SJSA1 (cell line): ENCODE data around the gene FETUB. TPM values are rescaled to one million over a fixed set of nuclear protein-coding genes. Genes with fewer than 3 reads are reported as not detected.
"Not testable (repeated sequence)": the region's sequence is repeated elsewhere in the genome, so short reads cannot be mapped to it uniquely, and the experiment has no call there.

Experiments used
- DNase-seq, 2 experiments: peaks; one replicate each; pipeline ENCODE4 v3.0.0-alpha.2; 2015 to 2020; ENCODE audit warnings: low spot score in 2 of 2, low read depth in 1 of 2
- H3K27ac ChIP-seq: fragments of 250-450 bp; sonication (Bioruptor Pico); 2 replicates; pipeline ENCODE4 v1.5.1; 2020; ENCODE audit warnings: mild to moderate bottlenecking, moderate library complexity
- H3K27me3 ChIP-seq: fragments of 250-450 bp; sonication (Bioruptor Pico); replicated peaks from 2 replicates; pipeline ENCODE4 v1.5.1; 2020; ENCODE audit warnings: mild to moderate bottlenecking, moderate library complexity
- H3K36me3 ChIP-seq: fragments of 250-450 bp; sonication (Bioruptor Pico); 2 replicates; pipeline ENCODE4 v1.5.1; 2020; ENCODE audit warnings: mild to moderate bottlenecking
- H3K4me1 ChIP-seq: fragments of 250-450 bp; sonication (Bioruptor Pico); replicated peaks from 2 replicates; pipeline ENCODE4 v1.6.1; 2021; ENCODE audit warnings: mild to moderate bottlenecking
- H3K4me3 ChIP-seq: fragments of 250-450 bp; sonication (Bioruptor Pico); 2 replicates; pipeline ENCODE4 v1.5.1; 2020; ENCODE audit warnings: mild to moderate bottlenecking
- H3K9me3 ChIP-seq: fragments of 250-450 bp; sonication (Bioruptor Pico); replicated peaks from 2 replicates; pipeline ENCODE4 v1.5.1; 2020; ENCODE audit warnings: mild to moderate bottlenecking
- total RNA-seq: library from RNA; depleted of rRNA; stranded (reverse); fragments of >200 nt; shearing (Covaris generic); gene quantifications from 2 replicates; pipeline ENCODE4 v1.2.3, GENCODE V29; 2014

The FETUB gene
- total RNA-seq, 1 experiment from 2014 or later: not detected

DNA sequence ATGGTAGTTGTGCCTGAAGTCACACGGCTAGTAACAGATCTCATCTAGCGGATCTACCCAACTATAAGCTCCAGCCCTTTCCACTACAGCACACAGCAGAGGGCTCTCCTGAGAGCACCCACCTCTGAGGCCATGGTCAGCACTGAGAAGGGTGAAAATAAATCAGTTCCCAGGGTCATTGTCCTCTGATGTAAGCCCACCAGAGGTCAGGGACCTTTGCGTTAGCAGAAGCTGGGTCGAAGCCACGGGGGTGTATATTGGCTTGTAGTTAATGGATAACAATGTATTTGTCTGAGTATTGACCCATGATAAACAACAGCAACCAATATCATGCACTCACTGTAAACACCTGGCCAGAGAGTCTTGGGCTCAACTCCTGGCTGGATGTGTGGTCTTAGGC is 6.0 kb upstream of the FETUB start:
- H3K9me3 ChIP-seq, DNase-seq, H3K4me3 ChIP-seq, H3K36me3 ChIP-seq, H3K4me1 ChIP-seq, H3K27ac ChIP-seq, H3K27me3 ChIP-seq: not testable (repeated sequence)

DNA sequence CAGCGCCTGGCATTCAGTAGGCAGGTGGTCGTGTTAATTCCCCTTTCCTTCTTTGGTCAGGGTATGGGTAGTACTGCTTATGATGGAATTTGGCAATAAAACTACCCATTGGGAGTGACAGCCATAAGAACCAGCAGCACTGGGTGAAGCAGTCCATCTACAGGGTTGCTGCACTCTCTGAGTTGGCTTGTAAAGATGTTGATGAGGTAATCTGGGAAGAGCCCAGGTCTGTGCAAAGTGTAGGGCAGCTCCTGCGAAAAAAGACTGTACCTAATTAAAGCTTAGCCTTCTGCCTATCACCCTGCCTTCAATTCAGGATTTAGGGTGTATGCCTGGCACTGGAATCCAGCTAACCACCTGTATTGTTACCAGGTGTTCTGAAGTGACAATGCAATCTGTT is 4.7 kb upstream of the FETUB start:
- Histone ChIP-seq H3K27ac (no peak overlapping the region), H3K36me3 (no peaks in the 10 kb centered on the region), H3K9me3 (no peaks in the 10 kb centered on the region), H3K4me1 (no peaks in the 10 kb centered on the region), H3K4me3 (no peak overlapping the region), H3K27me3 (0 out of 2 replicates have a peak, but pooled peaks cover under 1% of the 10 kb centered on the region)
- DNase-seq: no peak

DNA sequence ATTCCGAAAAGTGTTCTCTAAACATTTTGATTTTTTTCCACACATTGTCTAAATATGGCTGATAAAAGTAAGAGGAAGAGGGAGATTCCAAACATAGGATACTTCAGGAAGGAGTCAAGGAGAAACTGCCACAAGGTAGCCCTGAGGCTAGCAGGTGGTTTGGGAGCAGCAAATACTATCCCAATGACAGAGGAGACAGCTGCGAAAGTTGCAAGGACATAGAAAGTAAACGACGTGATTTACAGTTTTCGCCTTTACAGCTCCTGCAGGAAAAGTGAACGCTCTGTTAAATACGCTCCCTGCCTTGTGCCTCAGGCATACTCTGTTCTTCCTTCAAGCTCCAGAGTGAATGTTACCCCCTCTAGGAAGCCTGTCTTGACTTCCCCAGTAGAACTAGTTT is 3.7 kb upstream of the FETUB start:
- Histone ChIP-seq H3K27me3 (no peaks in the 10 kb centered on the region), H3K27ac (no peak overlapping the region), H3K9me3 (no peaks in the 10 kb centered on the region), H3K4me1 (no peaks in the 10 kb centered on the region), H3K4me3 (no peak overlapping the region), H3K36me3 (no peaks in the 10 kb centered on the region)
- DNase-seq: no peak

DNA sequence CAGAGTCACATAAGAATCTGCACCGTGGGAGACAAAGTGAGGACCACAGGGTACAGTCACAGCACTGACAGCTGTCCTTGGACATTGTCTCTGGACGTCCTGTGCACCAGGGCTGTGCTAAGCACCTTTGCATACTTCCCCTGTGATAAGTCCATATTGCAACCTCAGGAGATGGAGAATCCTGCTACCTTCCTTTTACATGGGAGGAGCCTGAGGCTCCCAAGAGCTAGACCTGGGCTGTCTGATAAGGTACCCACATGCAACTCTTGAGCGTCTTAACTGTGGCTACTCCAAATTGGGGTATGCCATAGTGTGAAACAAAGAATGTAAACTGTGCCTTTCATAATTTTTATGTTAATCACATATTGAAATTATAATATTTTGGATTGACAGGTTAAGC is 2.5 kb upstream of the FETUB start:
- no peaks in the 10 kb centered on the region for H3K9me3 ChIP-seq
- H3K4me1 ChIP-seq: no peaks in the 10 kb centered on the region
- DNase-seq: no peak
- H3K27ac ChIP-seq: no peak overlapping the region
- no peaks in the 10 kb centered on the region for H3K27me3 ChIP-seq
- no peak overlapping the region for H3K4me3 ChIP-seq
- H3K36me3 ChIP-seq: no peaks in the 10 kb centered on the region

DNA sequence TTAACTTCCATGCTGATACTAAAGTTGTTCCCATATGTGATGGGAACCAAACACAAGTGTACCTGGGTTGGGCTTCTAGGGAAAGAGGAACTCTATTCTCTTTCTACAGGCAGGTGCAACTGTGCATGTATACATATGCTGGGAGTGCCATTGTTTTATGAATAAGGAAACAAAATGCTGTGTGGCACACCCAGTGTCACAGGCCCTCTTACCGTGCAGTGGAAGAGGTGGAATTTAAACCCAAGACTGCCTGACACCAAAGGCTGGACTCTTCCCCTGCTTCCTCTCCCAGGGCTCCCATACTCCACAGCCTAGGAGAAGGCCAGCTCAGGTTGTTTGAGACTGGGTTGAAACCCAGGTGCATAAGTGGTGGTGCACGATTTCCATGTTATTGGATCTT is 1.9 kb upstream of the FETUB start:
- no peak for DNase-seq
- Histone ChIP-seq H3K36me3 (no peaks in the 10 kb centered on the region), H3K9me3 (no peaks in the 10 kb centered on the region), H3K27me3 (no peaks in the 10 kb centered on the region), H3K4me3 (no peak overlapping the region), H3K27ac (no peak overlapping the region), H3K4me1 (no peaks in the 10 kb centered on the region)

DNA sequence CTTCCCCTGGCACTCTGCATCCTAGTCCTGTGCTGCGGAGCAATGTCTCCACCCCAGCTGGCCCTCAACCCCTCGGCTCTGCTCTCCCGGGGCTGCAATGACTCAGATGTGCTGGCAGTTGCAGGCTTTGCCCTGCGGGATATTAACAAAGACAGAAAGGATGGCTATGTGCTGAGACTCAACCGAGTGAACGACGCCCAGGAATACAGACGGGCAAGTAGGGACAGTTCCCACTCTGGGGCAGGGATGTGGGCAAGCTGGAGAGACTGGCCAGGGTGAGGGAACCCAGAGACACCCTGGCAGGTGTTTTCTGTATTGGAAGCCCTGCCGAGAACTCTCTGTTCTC is 247 bp downstream of the FETUB start:
- peak in 1 of 2 experiments; percentile 2 for DNase-seq
- H3K4me3 ChIP-seq: no peak overlapping the region
- H3K27me3 ChIP-seq: no peaks in the 10 kb centered on the region
- H3K9me3 ChIP-seq: no peaks in the 10 kb centered on the region
- no peaks in the 10 kb centered on the region; the same call in 1 of the 2 replicates for H3K4me1 ChIP-seq
- H3K36me3 ChIP-seq: no peaks in the 10 kb centered on the region
- H3K27ac ChIP-seq: no peak overlapping the region

DNA sequence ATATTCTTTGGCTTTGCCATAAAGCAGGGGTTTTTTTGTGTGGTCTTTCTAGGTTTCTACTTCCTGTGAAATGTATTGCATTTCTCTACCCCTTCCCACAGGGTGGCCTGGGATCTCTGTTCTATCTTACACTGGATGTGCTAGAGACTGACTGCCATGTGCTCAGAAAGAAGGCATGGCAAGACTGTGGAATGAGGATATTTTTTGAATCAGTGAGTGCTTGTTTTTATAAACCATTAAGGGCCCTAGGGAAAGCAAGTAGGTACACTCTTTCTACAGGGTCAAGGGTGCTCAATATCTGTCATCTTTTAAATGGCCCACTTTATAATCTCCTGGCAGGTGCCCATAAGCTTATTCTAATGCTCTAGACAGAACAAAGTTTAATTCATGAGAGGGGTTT is 730 bp downstream of the FETUB start:
- DNase-seq: no peak
- Histone ChIP-seq H3K27me3 (no peaks in the 10 kb centered on the region), H3K27ac (no peak overlapping the region), H3K9me3 (no peaks in the 10 kb centered on the region), H3K4me3 (no peak overlapping the region), H3K36me3 (no peaks in the 10 kb centered on the region), H3K4me1 (no peaks in the 10 kb centered on the region; the same call in 1 of the 2 replicates)

DNA sequence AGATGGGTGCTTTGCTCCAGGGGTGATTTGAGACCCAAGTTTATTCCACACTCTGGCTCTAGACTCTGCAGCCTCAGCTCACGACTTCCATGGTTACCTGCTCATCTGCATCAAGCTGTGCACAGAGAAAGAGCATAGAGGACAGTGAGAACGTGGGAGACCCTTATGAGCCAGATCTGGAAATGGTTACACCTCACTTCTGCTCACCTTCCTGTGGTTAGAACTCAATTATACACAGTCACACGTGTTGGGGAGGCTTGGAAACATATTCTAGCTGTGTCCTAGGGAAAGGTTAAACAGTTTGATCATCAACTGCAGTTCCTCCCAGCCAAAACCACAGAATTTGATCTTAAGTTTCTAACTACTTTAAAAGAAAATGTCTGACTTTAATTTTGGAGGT is 1.8 kb downstream of the FETUB start:
- Histone ChIP-seq H3K4me1 (no peaks in the 10 kb centered on the region; the same call in 1 of the 2 replicates), H3K9me3 (no peaks in the 10 kb centered on the region), H3K27me3 (no peaks in the 10 kb centered on the region), H3K36me3 (no peaks in the 10 kb centered on the region), H3K4me3 (no peak overlapping the region), H3K27ac (no peak overlapping the region)
- DNase-seq: no peak

DNA sequence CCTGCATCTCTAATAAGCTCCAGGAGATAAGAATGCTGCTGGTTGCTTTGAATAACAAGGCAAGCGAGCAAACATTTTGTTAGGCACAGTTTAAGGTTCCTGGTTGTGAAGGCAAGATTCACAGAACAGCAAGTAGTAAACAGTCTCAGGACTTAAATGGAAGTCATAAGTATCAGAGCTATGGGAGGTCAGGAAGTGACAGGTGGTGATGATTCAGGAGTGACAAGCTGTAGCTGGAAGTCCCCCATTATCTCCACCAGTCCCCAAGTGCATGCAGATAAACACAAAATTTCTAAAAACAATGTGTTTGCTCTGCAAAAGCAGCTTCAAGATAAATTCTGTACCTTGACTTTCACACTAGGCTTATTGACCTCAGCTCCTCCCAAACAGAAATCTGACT is 3.3 kb downstream of the FETUB start:
- Histone ChIP-seq H3K36me3 (no peaks in the 10 kb centered on the region), H3K27ac (no peak overlapping the region), H3K4me3 (no peak overlapping the region), H3K27me3 (0 out of 2 replicates have a peak, but pooled peaks cover 6% of the 10 kb centered on the region), H3K4me1 (no peaks in the 10 kb centered on the region; the same call in 1 of the 2 replicates), H3K9me3 (no peaks in the 10 kb centered on the region)
- no peak for DNase-seq

DNA sequence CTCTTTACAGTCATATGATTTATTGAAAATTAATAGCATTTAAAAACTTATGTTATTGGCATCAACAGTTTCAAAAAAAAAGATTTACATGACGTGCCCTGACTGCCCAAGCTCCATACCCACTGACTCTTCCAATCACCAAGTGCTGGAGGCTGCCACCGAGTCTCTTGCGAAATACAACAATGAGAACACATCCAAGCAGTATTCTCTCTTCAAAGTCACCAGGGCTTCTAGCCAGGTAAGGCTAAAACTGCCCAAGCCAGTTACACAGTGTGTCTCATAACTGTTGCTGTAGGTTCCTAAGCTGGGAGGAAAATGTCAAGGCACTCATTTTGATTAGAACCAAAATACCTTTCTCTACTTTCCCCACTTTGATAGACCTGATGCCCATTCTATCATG is 4.5 kb downstream of the FETUB start:
- no peaks in the 10 kb centered on the region; the same call in 1 of the 2 replicates for H3K4me1 ChIP-seq
- H3K9me3 ChIP-seq: no peaks in the 10 kb centered on the region
- H3K27ac ChIP-seq: no peak overlapping the region
- 0 out of 2 replicates have a peak, but pooled peaks cover 6% of the 10 kb centered on the region for H3K27me3 ChIP-seq
- no peak overlapping the region for H3K4me3 ChIP-seq
- no peaks in the 10 kb centered on the region for H3K36me3 ChIP-seq
- DNase-seq: no peak

DNA sequence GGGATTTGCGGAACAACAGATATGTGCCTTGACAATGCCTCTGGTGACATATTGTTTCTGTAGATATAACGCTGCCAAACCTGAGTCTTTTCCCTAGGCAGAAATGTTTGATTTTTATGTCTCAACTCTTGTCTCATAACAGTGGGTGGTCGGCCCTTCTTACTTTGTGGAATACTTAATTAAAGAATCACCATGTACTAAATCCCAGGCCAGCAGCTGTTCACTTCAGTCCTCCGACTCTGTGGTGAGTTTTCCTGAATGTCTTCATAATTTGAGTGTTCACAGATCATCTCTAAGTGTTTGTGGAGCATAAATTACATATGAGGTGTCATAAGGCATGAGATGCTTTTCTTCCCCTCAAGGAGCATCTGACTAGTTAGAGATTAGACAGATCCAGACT is 5.9 kb downstream of the FETUB start:
- no peak for DNase-seq
- H3K4me3 ChIP-seq: no peak overlapping the region
- H3K4me1 ChIP-seq: no peaks in the 10 kb centered on the region; the same call in 1 of the 2 replicates
- H3K27ac ChIP-seq: no peak overlapping the region
- no peaks in the 10 kb centered on the region for H3K36me3 ChIP-seq
- no peaks in the 10 kb centered on the region for H3K9me3 ChIP-seq
- H3K27me3 ChIP-seq: 0 out of 2 replicates have a peak, but pooled peaks cover 9% of the 10 kb centered on the region

DNA sequence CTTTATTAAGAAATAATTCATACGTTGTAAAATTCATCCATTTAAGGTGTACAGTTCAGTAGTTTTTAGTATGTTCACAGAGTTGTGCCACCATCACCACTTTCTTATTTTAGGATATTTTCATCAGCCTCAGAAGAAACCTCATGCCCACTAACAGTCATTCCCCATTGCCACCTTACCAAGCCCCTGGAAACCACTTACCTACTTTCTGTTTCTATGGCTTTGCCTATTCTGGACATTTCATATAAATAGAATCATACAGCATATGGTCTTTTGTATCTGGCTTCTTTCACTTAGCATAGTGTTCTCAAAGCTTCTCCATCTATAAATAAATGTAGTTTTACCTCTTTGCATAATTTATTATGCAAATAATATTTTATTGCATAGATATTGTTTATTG is 6.6 kb downstream of the FETUB start:
- Histone ChIP-seq H3K4me3 (no peak overlapping the region), H3K9me3 (no peaks in the 10 kb centered on the region), H3K36me3 (no peaks in the 10 kb centered on the region), H3K27me3 (0 out of 2 replicates have a peak, but pooled peaks cover 9% of the 10 kb centered on the region), H3K4me1 (no peaks in the 10 kb centered on the region; the same call in 1 of the 2 replicates), H3K27ac (no peak overlapping the region)
- DNase-seq: no peak

DNA sequence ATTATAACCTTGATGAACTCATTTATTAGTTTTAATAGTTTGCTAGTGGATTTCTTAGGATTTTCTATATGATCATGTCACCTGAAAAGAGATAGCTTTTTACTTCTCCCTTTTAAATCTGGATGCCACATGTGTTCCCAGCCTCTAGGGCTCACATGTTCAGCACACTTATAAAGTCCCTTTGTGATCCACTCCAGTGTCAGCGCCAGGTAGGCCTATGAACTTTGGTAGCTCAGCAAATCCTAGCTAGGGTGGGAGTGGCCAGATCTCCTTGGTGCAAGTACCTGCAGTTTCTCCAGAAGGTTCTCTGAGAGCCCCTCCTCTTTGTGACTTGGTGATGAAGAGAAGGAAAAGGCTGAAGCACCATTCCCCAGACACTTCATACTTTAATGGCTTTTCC is 8.7 kb downstream of the FETUB start:
- no peak for DNase-seq

DNA sequence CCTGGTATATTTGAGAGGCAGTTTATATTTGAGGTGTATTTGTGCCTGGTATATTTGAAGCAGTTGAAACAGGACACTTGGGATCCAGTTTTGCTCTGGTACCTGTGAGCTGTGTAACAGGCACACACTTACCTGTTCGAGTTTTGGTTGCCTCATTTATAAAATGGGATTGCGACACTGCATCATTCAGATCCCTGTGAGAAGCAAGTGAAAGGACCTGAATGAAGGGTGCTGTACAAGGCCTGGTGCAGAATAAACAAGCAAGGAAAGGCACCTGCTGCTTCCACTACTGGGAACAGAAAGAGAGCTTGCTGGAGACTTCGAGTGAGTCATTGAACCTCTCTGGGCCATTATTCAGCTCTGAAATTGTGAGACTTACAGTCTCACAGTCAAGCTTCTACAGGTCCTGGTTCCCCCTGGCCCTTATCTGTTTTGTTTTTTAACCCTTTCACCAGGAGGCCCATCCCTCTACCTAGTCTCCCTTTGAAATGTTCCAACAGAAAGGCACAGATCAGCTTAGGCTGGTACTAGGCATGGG is 11.5 kb downstream of the FETUB start:
- DNase-seq: no peak
- 0 out of 2 replicates have a peak, but pooled peaks cover 12% of the 10 kb centered on the region for H3K27me3 ChIP-seq
- H3K4me3 ChIP-seq: no peak overlapping the region
- no peaks in the 10 kb centered on the region for H3K9me3 ChIP-seq
- H3K27ac ChIP-seq: no peak overlapping the region
- H3K36me3 ChIP-seq: no peaks in the 10 kb centered on the region
- H3K4me1 ChIP-seq: no peaks in the 10 kb centered on the region

More for the DNA sequence above, 8.7 kb downstream of the FETUB start:
- Histone ChIP-seq H3K4me3 (no peak overlapping the region), H3K36me3 (no peaks in the 10 kb centered on the region), H3K27me3 (0 out of 2 replicates have a peak, but pooled peaks cover 9% of the 10 kb centered on the region), H3K4me1 (no peaks in the 10 kb centered on the region), H3K9me3 (no peaks in the 10 kb centered on the region), H3K27ac (no peak overlapping the region)
